Neuronal stem cell (in vitro differentiated cells): ENCODE measurements around the gene CCDC91.

Experiments
- DNase-seq: peaks from one replicate; pipeline ENCODE4 v3.0.0-alpha.2; 2013; ENCODE audit warnings: low spot score
- H2AFZ ChIP-seq: one replicate; pipeline ENCODE4 v1.6.1; 2013; ENCODE audit warnings: mild to moderate bottlenecking, low read length, inconsistent platforms
- H2AK5ac ChIP-seq: 2 replicates; pipeline ENCODE4 v1.6.1; 2013; ENCODE audit warnings: low read depth, mild to moderate bottlenecking, inconsistent platforms, low read length, moderate library complexity, mixed read lengths
- H2BK120ac ChIP-seq: 2 replicates; pipeline ENCODE4 v1.6.1; 2013; ENCODE audit warnings: low read depth, mild to moderate bottlenecking, inconsistent platforms, low read length, moderate library complexity, mixed read lengths
- H2BK12ac ChIP-seq: one replicate; pipeline ENCODE4 v1.6.1; 2013; ENCODE audit warnings: low read length, inconsistent platforms
- H2BK15ac ChIP-seq: 2 replicates; pipeline ENCODE4 v1.6.1; 2013; ENCODE audit warnings: mild to moderate bottlenecking, low read length, inconsistent platforms, mixed read lengths
- H2BK5ac ChIP-seq: one replicate; pipeline ENCODE4 v1.6.1; 2013; ENCODE audit warnings: inconsistent platforms, mild to moderate bottlenecking, low read length, moderate library complexity
- H3K14ac ChIP-seq: one replicate; pipeline ENCODE4 v1.6.1; 2013; ENCODE audit warnings: low read length, inconsistent platforms
- H3K18ac ChIP-seq: 2 replicates; pipeline ENCODE4 v1.6.1; 2013; ENCODE audit warnings: low read length, inconsistent platforms
- H3K23ac ChIP-seq: 2 replicates; pipeline ENCODE4 v1.6.1; 2013; ENCODE audit warnings: low read depth, mild to moderate bottlenecking, mixed read lengths, low read length, inconsistent platforms; ENCODE audit not compliant: poor library complexity
- H3K27ac ChIP-seq: replicated peaks from 3 replicates; pipeline ENCODE4 v1.5.1; 2013; ENCODE audit warnings: low read length, inconsistent platforms
- H3K27me3 ChIP-seq, 3 experiments: 2 replicates each; pipeline ENCODE4 v1.6.1; 2013; ENCODE audit warnings: low read length in 3 of 3, mild to moderate bottlenecking in 2 of 3, inconsistent platforms in 1 of 3, low read depth in 1 of 3, mixed read lengths in 1 of 3, moderate library complexity in 1 of 3; ENCODE audit not compliant: control insufficient read depth in 3 of 3, insufficient read depth in 3 of 3
- H3K36me3 ChIP-seq, 2 donors: replicated peaks in 1 of 2; 2 replicates each; pipeline ENCODE4 v1.6.1; 2013; ENCODE audit warnings: low read length in 2 of 2; ENCODE audit not compliant: control insufficient read depth in 2 of 2, insufficient read depth in 2 of 2
- H3K4ac ChIP-seq: 2 replicates; pipeline ENCODE4 v1.6.1; 2013; ENCODE audit warnings: inconsistent platforms, mild to moderate bottlenecking, low read length, moderate library complexity
- H3K4me1 ChIP-seq, 2 donors: 1 replicate in 1 of 2; 2 replicates in 1 of 2; pipeline ENCODE4 v1.6.1; 2013; ENCODE audit warnings: low read length in 2 of 2, low read depth in 1 of 2; ENCODE audit not compliant: control insufficient read depth in 2 of 2, insufficient read depth in 1 of 2
- H3K4me2 ChIP-seq: one replicate; pipeline ENCODE4 v1.6.1; 2013; ENCODE audit warnings: mild to moderate bottlenecking, low read length, inconsistent platforms; ENCODE audit not compliant: insufficient read depth, poor library complexity, severe bottlenecking
- H3K4me3 ChIP-seq, 2 donors: 2 replicates each; pipeline ENCODE4 v1.5.1; 2013; ENCODE audit warnings: low read length in 2 of 2, mild to moderate bottlenecking in 2 of 2, inconsistent platforms in 1 of 2, moderate library complexity in 1 of 2
- H3K79me1 ChIP-seq: one replicate; pipeline ENCODE4 v1.6.1; 2013; ENCODE audit warnings: low read depth, mild to moderate bottlenecking, inconsistent platforms, low read length, moderate library complexity
- H3K9ac ChIP-seq: one replicate; pipeline ENCODE4 v1.6.1; 2013; ENCODE audit warnings: mild to moderate bottlenecking, low read depth, low read length, inconsistent platforms; ENCODE audit not compliant: poor library complexity
- H3K9me3 ChIP-seq, 2 donors: replicated peaks in 1 of 2; 2 replicates each; pipeline versions ENCODE3 to v1.6.1; 2013; ENCODE audit warnings: low read length in 2 of 2, mild to moderate bottlenecking in 2 of 2, inconsistent platforms in 1 of 2, low read depth in 1 of 2, mixed read lengths in 1 of 2, moderate library complexity in 1 of 2; ENCODE audit not compliant: control insufficient read depth in 2 of 2, insufficient read depth in 1 of 2
- H4K8ac ChIP-seq: one replicate; pipeline ENCODE4 v1.6.1; 2013; ENCODE audit warnings: low read depth, mild to moderate bottlenecking, inconsistent platforms, low read length, moderate library complexity
- H4K91ac ChIP-seq: one replicate; pipeline ENCODE4 v1.6.1; 2013; ENCODE audit warnings: low read length, low read depth, mild to moderate bottlenecking, inconsistent platforms; ENCODE audit not compliant: poor library complexity
- WGBS, 2 donors: extraction: QIAGEN DNeasy Blood & Tissue Kit; methylation state at CpG; one replicate each; pipeline ENCODE4 v1.1.7; 2013; ENCODE audit warnings: missing lambda C conversion rate in 2 of 2, mixed read lengths in 1 of 2; ENCODE audit not compliant: insufficient read length in 2 of 2, insufficient replicate concordance in 1 of 2; ENCODE audit errors: extremely low coverage in 2 of 2; 5-methylcytosine and 5-hydroxymethylcytosine counted together

Gene CCDC91

GRCh38 chr12:28550757-28551704 is 360.8 kb downstream of the CCDC91 start:
- no peak overlapping the region for H2AK5ac ChIP-seq
- no peak overlapping the region for H2BK120ac ChIP-seq
- no peaks in the 10 kb centered on the region for H3K36me3 ChIP-seq
- H4K91ac ChIP-seq, result no peak overlapping the region
- no peak overlapping the region for H3K14ac ChIP-seq
- no peak overlapping the region for H3K27ac ChIP-seq
- no CpG with 5 or more reads among the region's 4 CpGs for WGBS, 2 donors
- no peak overlapping the region for H3K4ac ChIP-seq
- H2AFZ ChIP-seq, result no peak overlapping the region
- H3K4me2 ChIP-seq, result no peak overlapping the region
- no peak overlapping the region for H3K4me3 ChIP-seq
- no peaks in the 10 kb centered on the region for H3K27me3 ChIP-seq
- no peak overlapping the region for H2BK15ac ChIP-seq
- H4K8ac ChIP-seq, result no peak overlapping the region
- no peak overlapping the region for H2BK12ac ChIP-seq
- no peaks in the 10 kb centered on the region for H3K79me1 ChIP-seq
- DNase-seq, result no peak
- no peaks in the 10 kb centered on the region for H3K9me3 ChIP-seq
- H3K9ac ChIP-seq, result no peak overlapping the region
- H2BK5ac ChIP-seq, result no peak overlapping the region
- no peaks in the 10 kb centered on the region for H3K4me1 ChIP-seq
- H3K23ac ChIP-seq, result no peak overlapping the region
- H3K18ac ChIP-seq, result no peak overlapping the region

- H2AFZ ChIP-seq, result no peak overlapping the region
- H2BK15ac ChIP-seq, result no peak overlapping the region
- no peak for DNase-seq
- H3K9me3 ChIP-seq, result no peaks in the 10 kb centered on the region
- no peak overlapping the region for H3K9ac ChIP-seq
- no peak overlapping the region for H2AK5ac ChIP-seq
- H3K27ac ChIP-seq, result no peak overlapping the region
- no peak overlapping the region for H3K18ac ChIP-seq
- H3K4me3 ChIP-seq, result no peak overlapping the region
- no peaks in the 10 kb centered on the region for H3K4me1 ChIP-seq
- H3K79me1 ChIP-seq, result no peaks in the 10 kb centered on the region
- H4K8ac ChIP-seq, result no peak overlapping the region
- H3K4me2 ChIP-seq, result no peak overlapping the region
- no peak overlapping the region for H4K91ac ChIP-seq
- H3K27me3 ChIP-seq, result no peaks in the 10 kb centered on the region
- no peak overlapping the region for H2BK5ac ChIP-seq
- no peak overlapping the region for H2BK12ac ChIP-seq
- no CpG with 5 or more reads among the region's 4 CpGs for WGBS, 2 donors
- H3K4ac ChIP-seq, result no peak overlapping the region
- no peak overlapping the region for H2BK120ac ChIP-seq
- no peak overlapping the region for H3K23ac ChIP-seq
- H3K36me3 ChIP-seq, result no peaks in the 10 kb centered on the region
- H3K14ac ChIP-seq, result no peak overlapping the region
Measured at GRCh38 chr12:28552251-28552970, 362.2 kb downstream of the CCDC91 start.

- no peak overlapping the region for H3K18ac ChIP-seq
Measured at GRCh38 chr12:28555748-28556147, 365.5 kb downstream of the CCDC91 start.

GRCh38 chr12:28558250-28558649 is 368.0 kb downstream of the CCDC91 start:
- Histone ChIP-seq H3K4me1 (no peaks in the 10 kb centered on the region), H3K4me2 (no peak overlapping the region), H4K91ac (no peak overlapping the region), H2BK12ac (no peak overlapping the region), H2AFZ (no peak overlapping the region), H3K27ac (no peak overlapping the region), H3K79me1 (no peaks in the 10 kb centered on the region), H3K4ac (no peak overlapping the region), H3K36me3 (no peaks in the 10 kb centered on the region), H3K27me3 (no peaks in the 10 kb centered on the region), H2BK15ac (no peak overlapping the region), H3K9me3 (no peaks in the 10 kb centered on the region), H3K18ac (no peak overlapping the region), H3K9ac (no peak overlapping the region), H3K14ac (no peak overlapping the region), H2BK120ac (no peak overlapping the region), H3K23ac (no peak overlapping the region), H4K8ac (no peak overlapping the region), H2BK5ac (no peak overlapping the region), H2AK5ac (no peak overlapping the region), H3K4me3 (no peak overlapping the region)
- no peak for DNase-seq
- WGBS, 2 donors, result no CpG with 5 or more reads among the region's 1 CpG

More at GRCh38 chr12:28555748-28556147, 365.5 kb downstream of the CCDC91 start:
- Histone ChIP-seq H3K27ac (no peak overlapping the region), H3K79me1 (no peaks in the 10 kb centered on the region), H2BK5ac (no peak overlapping the region), H2AK5ac (no peak overlapping the region), H3K14ac (no peak overlapping the region), H3K9ac (no peak overlapping the region), H4K8ac (no peak overlapping the region), H3K4ac (no peak overlapping the region), H4K91ac (no peak overlapping the region), H2BK120ac (no peak overlapping the region), H3K9me3 (no peaks in the 10 kb centered on the region), H3K4me3 (no peak overlapping the region), H3K4me2 (no peak overlapping the region), H3K4me1 (no peaks in the 10 kb centered on the region), H3K27me3 (no peaks in the 10 kb centered on the region), H2BK15ac (no peak overlapping the region), H2BK12ac (no peak overlapping the region), H3K36me3 (no peaks in the 10 kb centered on the region), H3K23ac (no peak overlapping the region), H2AFZ (no peak overlapping the region)
- no CpG with 5 or more reads among the region's 4 CpGs for WGBS, 2 donors
- DNase-seq, result no peak
